K562 (cell line): ENCODE measurements around the gene TENM3.

Experiments used
- CAMTA2 ChIP-seq: fragments of 250-450 bp; sonication (Bioruptor Pico); conservative IDR thresholded peaks from 2 replicates; pipeline ENCODE4 v1.5.1; 2022
- HCFC1 ChIP-seq: IDR thresholded peaks from 2 replicates; pipeline ENCODE4 v1.6.1; 2012; ENCODE audit warnings: low read depth, low read length, improper control_type of control experiment
- MAFK ChIP-seq: IDR thresholded peaks from 2 replicates; pipeline ENCODE4 v1.6.1; 2011; ENCODE audit warnings: low read length, improper control_type of control experiment
- NR2C2 ChIP-seq, 2 experiments: fragments of 200-800 bp in 1 of 2; sonication (Bioruptor generic) in 1 of 2; sonication (generic) in 1 of 2; formaldehyde crosslinking in 1 of 2; IDR thresholded peaks; 2 replicates each; pipeline versions ENCODE4 v1.6.1 to v1.8.0; 2016 to 2022; ENCODE audit warnings: mild to moderate bottlenecking in 1 of 2, missing compliant biosample characterization in 1 of 2, missing genetic modification characterization in 1 of 2, missing genetic modification reagents in 1 of 2
- NUFIP1 ChIP-seq: fragments of 450-650 bp; IDR thresholded peaks from 2 replicates; pipeline ENCODE4 v1.6.1; 2018; ENCODE audit not compliant: partially characterized antibody
- ZBTB1 ChIP-seq: sonication (generic); formaldehyde crosslinking; IDR thresholded peaks from 2 replicates; pipeline ENCODE4 v1.8.1; 2023; ENCODE audit warnings: missing genetic modification reagents, low read depth, mild to moderate bottlenecking, borderline replicate concordance
- ZNF354B ChIP-seq: fragments of 250-450 bp; sonication (Bioruptor Pico); IDR thresholded peaks from 2 replicates; pipeline ENCODE4 v1.4.0; 2020

GRCh38 chr4:182475539-182475938, 232.3 kb downstream of the TENM3 start:
- TF ChIP-seq NUFIP1, result no peak
- no peak for TF ChIP-seq NR2C2 (CRISPR knock-in tag; IDR thresholded peaks at IDR 0.05)
- no peak for TF ChIP-seq NR2C2 (tag; IDR thresholded peaks at IDR 0.05)
- TF ChIP-seq ZNF354B (CRISPR knock-in tag), result no peak
- no peak for TF ChIP-seq CAMTA2 (CRISPR knock-in tag)
- TF ChIP-seq ZBTB1 (CRISPR knock-in tag), result no peak
- no peak for TF ChIP-seq MAFK
- no peak for TF ChIP-seq HCFC1
